DND-41 (cell line): ENCODE measurements around the gene GARIN5A.

Experiments used
- ATAC-seq: fragments of 200-7000 bp; cut with Tn5 transposase; 3 replicates; pipeline ENCODE4 v1.9.1; 2021; ENCODE audit warnings: low read depth; ENCODE audit not compliant: insufficient read depth
- DNase-seq: peaks from one replicate; pipeline ENCODE4 v3.0.0-alpha.2; 2020
- H2AFZ ChIP-seq: 2 replicates; pipeline ENCODE4 v1.6.0; 2012; ENCODE audit warnings: low read depth, low read length
- H3K27ac ChIP-seq: 2 replicates; pipeline ENCODE4 v1.5.1; 2012; ENCODE audit warnings: low read length, inconsistent platforms
- H3K27me3 ChIP-seq: fragments of 200-600 bp; sonication (generic); 2 replicates; pipeline ENCODE4 v1.6.0; 2012; ENCODE audit warnings: low read length, mild to moderate bottlenecking, inconsistent platforms; ENCODE audit not compliant: insufficient read depth, poor library complexity
- H3K36me3 ChIP-seq: 2 replicates; pipeline ENCODE4 v1.5.1; 2012; ENCODE audit warnings: low read length, inconsistent platforms; ENCODE audit not compliant: insufficient read depth
- H3K4me1 ChIP-seq: 2 replicates; pipeline ENCODE4 v1.5.1; 2012; ENCODE audit warnings: mild to moderate bottlenecking, low read length; ENCODE audit not compliant: insufficient read depth
- H3K4me2 ChIP-seq: 2 replicates; pipeline ENCODE4 v1.6.0; 2012; ENCODE audit warnings: mild to moderate bottlenecking, moderate library complexity, low read length, inconsistent platforms; ENCODE audit not compliant: insufficient read depth
- H3K4me3 ChIP-seq, 2 experiments: fragments of 200-600 bp in 1 of 2; shearing (Covaris generic) in 1 of 2; 2 replicates each; pipeline ENCODE4 v1.5.1; 2012 to 2016; ENCODE audit warnings: inconsistent platforms in 2 of 2, low read length in 2 of 2, mild to moderate bottlenecking in 2 of 2, low read depth in 1 of 2, moderate library complexity in 1 of 2
- H3K79me2 ChIP-seq: 2 replicates; pipeline ENCODE4 v1.6.0; 2012; ENCODE audit warnings: low read length, inconsistent platforms; ENCODE audit not compliant: insufficient read depth
- H3K9ac ChIP-seq: 2 replicates; pipeline ENCODE4 v1.6.0; 2012; ENCODE audit warnings: low read depth, mild to moderate bottlenecking, inconsistent platforms, low read length, moderate library complexity
- H3K9me3 ChIP-seq: 2 replicates; pipeline ENCODE4 v1.5.1; 2012; ENCODE audit warnings: low read length, moderate library complexity, mild to moderate bottlenecking, inconsistent platforms; ENCODE audit not compliant: insufficient read depth, severe bottlenecking
- H4K20me1 ChIP-seq: 2 replicates; pipeline ENCODE4 v1.6.0; 2012; ENCODE audit warnings: low read length; ENCODE audit not compliant: insufficient read depth
- CTCF ChIP-seq: IDR thresholded peaks from 2 replicates; pipeline ENCODE4 v1.5.1; 2012; ENCODE audit warnings: borderline replicate concordance, low read length, moderate library complexity, mild to moderate bottlenecking; ENCODE audit not compliant: poor library complexity, severe bottlenecking; ENCODE audit errors: extremely low read depth
- EZH2 ChIP-seq: IDR thresholded peaks from 3 replicates; pipeline ENCODE4 v1.6.1; 2012; ENCODE audit warnings: borderline replicate concordance, low read depth, mild to moderate bottlenecking, moderate library complexity, low read length, inconsistent platforms; ENCODE audit not compliant: severe bottlenecking

The GARIN5A gene

GRCh38 chr19:50519006-50519575 lies 42.4 kb upstream of the GARIN5A start:
- ATAC-seq (no peak), DNase-seq (no peak)
- Histone ChIP-seq H3K27me3 (no peaks in the 10 kb centered on the region), H3K36me3 (no peaks in the 10 kb centered on the region), H3K4me1 (no peaks in the 10 kb centered on the region), H4K20me1 (no peaks in the 10 kb centered on the region), H3K4me2 (no peak overlapping the region), H3K79me2 (no peaks in the 10 kb centered on the region), H3K4me3 (no peak overlapping the region), H3K9me3 (no peaks in the 10 kb centered on the region), H2AFZ (no peak overlapping the region), H3K27ac (no peak overlapping the region), H3K9ac (no peak overlapping the region)
- TF ChIP-seq EZH2 (no peak), CTCF (no peak)

- H3K9ac ChIP-seq, result no peak overlapping the region
- H3K36me3 ChIP-seq, result no peaks in the 10 kb centered on the region
- H3K4me3 ChIP-seq, result no peak overlapping the region
- TF ChIP-seq EZH2 (no peak), CTCF (peak; percentile 45)
- H2AFZ ChIP-seq, result no peak overlapping the region
- no peaks in the 10 kb centered on the region for H4K20me1 ChIP-seq
- ATAC-seq (no peak), DNase-seq (no peak)
- H3K9me3 ChIP-seq, result no peaks in the 10 kb centered on the region
- no peaks in the 10 kb centered on the region for H3K27me3 ChIP-seq
- no peak overlapping the region for H3K27ac ChIP-seq
- no peak overlapping the region for H3K4me2 ChIP-seq
- H3K79me2 ChIP-seq, result no peaks in the 10 kb centered on the region
- no peaks in the 10 kb centered on the region for H3K4me1 ChIP-seq
Observed at GRCh38 chr19:50518091-50519005, 41.7 kb upstream of the GARIN5A start.

- no peaks in the 10 kb centered on the region for H3K9me3 ChIP-seq
- H3K4me3 ChIP-seq, result no peak overlapping the region
- H3K27ac ChIP-seq, result no peak overlapping the region
- no peak overlapping the region for H2AFZ ChIP-seq
- no peak overlapping the region for H3K9ac ChIP-seq
- no peaks in the 10 kb centered on the region for H3K79me2 ChIP-seq
- H3K27me3 ChIP-seq, result no peaks in the 10 kb centered on the region
- no peaks in the 10 kb centered on the region for H3K4me1 ChIP-seq
- no peaks in the 10 kb centered on the region for H3K36me3 ChIP-seq
- no peak overlapping the region for H3K4me2 ChIP-seq
- H4K20me1 ChIP-seq, result no peaks in the 10 kb centered on the region
- ATAC-seq, result no peak
- DNase-seq, result no peak
- no peak for TF ChIP-seq EZH2
Observed at GRCh38 chr19:50517704-50518075, 41.0 kb upstream of the GARIN5A start.
